ENCODE measurements around the gene MIF4GD. TPM values are rescaled to one million over a fixed set of nuclear protein-coding genes. Genes with fewer than 3 reads are reported as not detected.

The MIF4GD gene
- total and polyA plus RNA-seq, 9 of the 15 experiments (the other 6 are each of a cell fraction or from before 2014, with no cell fraction given) = 11.8 to 63.8 (median 28.1) TPM

DNA sequence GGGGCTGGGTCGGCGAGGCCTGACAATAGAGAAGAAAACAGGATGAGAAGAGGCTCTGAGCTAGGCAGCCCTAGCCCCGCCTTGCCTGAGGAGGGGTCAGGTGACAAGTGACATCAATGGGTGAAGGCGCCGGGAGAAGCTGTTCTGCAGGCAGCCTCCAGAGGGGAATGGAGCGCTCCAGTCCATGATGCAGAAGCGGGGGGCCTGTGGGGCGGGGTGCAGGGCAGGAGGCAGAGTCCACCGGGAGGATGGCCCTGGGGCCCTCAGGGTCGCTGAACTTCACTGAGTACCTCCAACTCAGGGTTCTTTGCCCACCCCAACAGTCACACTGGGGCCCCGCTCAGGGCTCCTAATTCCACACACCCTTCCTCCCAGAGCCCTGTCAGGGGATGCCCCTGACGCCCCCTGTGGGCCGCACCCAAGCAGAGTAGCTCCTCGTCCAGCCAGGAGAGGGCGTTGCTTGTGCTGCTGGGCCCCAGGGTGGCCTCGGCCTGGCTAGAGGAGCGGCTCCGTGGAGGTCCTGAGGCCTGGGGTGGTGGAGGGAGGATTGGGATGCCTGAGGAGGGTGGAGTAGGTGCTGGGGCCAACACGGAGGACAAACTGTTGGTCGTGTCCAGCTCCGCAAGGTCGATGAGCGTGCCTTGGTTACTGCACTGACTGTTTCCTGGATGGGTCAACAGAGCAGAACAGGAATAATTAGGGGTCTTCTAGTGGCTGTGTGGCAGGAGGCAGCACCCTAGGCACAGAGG is 30.5 kb downstream of the MIF4GD start (continued):
- TF ChIP-seq, protein P1, sequence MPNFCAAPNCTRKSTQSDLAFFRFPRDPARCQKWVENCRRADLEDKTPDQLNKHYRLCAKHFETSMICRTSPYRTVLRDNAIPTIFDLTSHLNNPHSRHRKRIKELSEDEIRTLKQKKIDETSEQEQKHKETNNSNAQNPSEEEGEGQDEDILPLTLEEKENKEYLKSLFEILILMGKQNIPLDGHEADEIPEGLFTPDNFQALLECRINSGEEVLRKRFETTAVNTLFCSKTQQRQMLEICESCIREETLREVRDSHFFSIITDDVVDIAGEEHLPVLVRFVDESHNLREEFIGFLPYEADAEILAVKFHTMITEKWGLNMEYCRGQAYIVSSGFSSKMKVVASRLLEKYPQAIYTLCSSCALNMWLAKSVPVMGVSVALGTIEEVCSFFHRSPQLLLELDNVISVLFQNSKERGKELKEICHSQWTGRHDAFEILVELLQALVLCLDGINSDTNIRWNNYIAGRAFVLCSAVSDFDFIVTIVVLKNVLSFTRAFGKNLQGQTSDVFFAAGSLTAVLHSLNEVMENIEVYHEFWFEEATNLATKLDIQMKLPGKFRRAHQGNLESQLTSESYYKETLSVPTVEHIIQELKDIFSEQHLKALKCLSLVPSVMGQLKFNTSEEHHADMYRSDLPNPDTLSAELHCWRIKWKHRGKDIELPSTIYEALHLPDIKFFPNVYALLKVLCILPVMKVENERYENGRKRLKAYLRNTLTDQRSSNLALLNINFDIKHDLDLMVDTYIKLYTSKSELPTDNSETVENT (CRISPR knock-in tag; IDR thresholded peaks at IDR 0.05) = no peak
- TF ChIP-seq KDM1A (IDR thresholded peaks at IDR 0.05) = no peak
- no peak for TF ChIP-seq BMI1 (IDR thresholded peaks at IDR 0.05; ENCODE audit: low read length)
- no peak for TF ChIP-seq ZNF77 (CRISPR knock-in tag; IDR thresholded peaks at IDR 0.05)
- TF ChIP-seq PCBP1 (IDR thresholded peaks at IDR 0.05; ENCODE audit: low read depth, low read length, poor library complexity, severe bottlenecking) = no peak
- no peak for TF ChIP-seq ZNF780A (CRISPR knock-in tag; IDR thresholded peaks at IDR 0.05)
- no peak for TF ChIP-seq HNRNPUL1 (IDR thresholded peaks at IDR 0.05; ENCODE audit: low read length)
- no peak for TF ChIP-seq ZFP1 (CRISPR knock-in tag; IDR thresholded peaks at IDR 0.05)
- peak; percentile 86 for TF ChIP-seq ATF7 (IDR thresholded peaks at IDR 0.05)
- TF ChIP-seq, protein P2, sequence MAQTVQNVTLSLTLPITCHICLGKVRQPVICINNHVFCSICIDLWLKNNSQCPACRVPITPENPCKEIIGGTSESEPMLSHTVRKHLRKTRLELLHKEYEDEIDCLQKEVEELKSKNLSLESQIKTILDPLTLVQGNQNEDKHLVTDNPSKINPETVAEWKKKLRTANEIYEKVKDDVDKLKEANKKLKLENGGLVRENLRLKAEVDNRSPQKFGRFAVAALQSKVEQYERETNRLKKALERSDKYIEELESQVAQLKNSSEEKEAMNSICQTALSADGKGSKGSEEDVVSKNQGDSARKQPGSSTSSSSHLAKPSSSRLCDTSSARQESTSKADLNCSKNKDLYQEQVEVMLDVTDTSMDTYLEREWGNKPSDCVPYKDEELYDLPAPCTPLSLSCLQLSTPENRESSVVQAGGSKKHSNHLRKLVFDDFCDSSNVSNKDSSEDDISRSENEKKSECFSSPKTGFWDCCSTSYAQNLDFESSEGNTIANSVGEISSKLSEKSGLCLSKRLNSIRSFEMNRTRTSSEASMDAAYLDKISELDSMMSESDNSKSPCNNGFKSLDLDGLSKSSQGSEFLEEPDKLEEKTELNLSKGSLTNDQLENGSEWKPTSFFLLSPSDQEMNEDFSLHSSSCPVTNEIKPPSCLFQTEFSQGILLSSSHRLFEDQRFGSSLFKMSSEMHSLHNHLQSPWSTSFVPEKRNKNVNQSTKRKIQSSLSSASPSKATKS (CRISPR knock-in tag; IDR thresholded peaks at IDR 0.05) = no peak
- no peak for TF ChIP-seq ZNF57 (CRISPR knock-in tag; IDR thresholded peaks at IDR 0.05)
- TF ChIP-seq MEF2D (tag; conservative IDR thresholded peaks at IDR 0.05; ENCODE audit: low read depth) = no peak
- no peak for TF ChIP-seq C11orf30 (IDR thresholded peaks at IDR 0.05; ENCODE audit: low read depth)
- TF ChIP-seq NFRKB (IDR thresholded peaks at IDR 0.05; ENCODE audit: low read depth) = no peak
- no peak for TF ChIP-seq ZNF699 (CRISPR knock-in tag; IDR thresholded peaks at IDR 0.05; ENCODE audit: insufficient replicate concordance)
- TF ChIP-seq MAZ (CRISPR knock-in tag; conservative IDR thresholded peaks at IDR 0.05 in 1 of 2, IDR thresholded peaks at IDR 0.05 in 1 of 2) = peak; percentile 61 to 82; a peak in 3 of 4 replicates
- TF ChIP-seq FOSL1 (tag; conservative IDR thresholded peaks at IDR 0.05) = no peak
- TF ChIP-seq, protein P3, sequence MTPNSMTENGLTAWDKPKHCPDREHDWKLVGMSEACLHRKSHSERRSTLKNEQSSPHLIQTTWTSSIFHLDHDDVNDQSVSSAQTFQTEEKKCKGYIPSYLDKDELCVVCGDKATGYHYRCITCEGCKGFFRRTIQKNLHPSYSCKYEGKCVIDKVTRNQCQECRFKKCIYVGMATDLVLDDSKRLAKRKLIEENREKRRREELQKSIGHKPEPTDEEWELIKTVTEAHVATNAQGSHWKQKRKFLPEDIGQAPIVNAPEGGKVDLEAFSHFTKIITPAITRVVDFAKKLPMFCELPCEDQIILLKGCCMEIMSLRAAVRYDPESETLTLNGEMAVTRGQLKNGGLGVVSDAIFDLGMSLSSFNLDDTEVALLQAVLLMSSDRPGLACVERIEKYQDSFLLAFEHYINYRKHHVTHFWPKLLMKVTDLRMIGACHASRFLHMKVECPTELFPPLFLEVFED (CRISPR knock-in tag; conservative IDR thresholded peaks at IDR 0.05) = no peak
- no peak for TF ChIP-seq ZNF24 (IDR thresholded peaks at IDR 0.05)
- 0 out of 2 replicates have a peak, but pooled peaks have one; percentile 34 for TF ChIP-seq SMARCA4 (IDR thresholded peaks at IDR 0.05)
- no peak for TF ChIP-seq BDP1 (IDR thresholded peaks at IDR 0.05; ENCODE audit: insufficient read depth, insufficient read length)
- TF ChIP-seq, protein P4, sequence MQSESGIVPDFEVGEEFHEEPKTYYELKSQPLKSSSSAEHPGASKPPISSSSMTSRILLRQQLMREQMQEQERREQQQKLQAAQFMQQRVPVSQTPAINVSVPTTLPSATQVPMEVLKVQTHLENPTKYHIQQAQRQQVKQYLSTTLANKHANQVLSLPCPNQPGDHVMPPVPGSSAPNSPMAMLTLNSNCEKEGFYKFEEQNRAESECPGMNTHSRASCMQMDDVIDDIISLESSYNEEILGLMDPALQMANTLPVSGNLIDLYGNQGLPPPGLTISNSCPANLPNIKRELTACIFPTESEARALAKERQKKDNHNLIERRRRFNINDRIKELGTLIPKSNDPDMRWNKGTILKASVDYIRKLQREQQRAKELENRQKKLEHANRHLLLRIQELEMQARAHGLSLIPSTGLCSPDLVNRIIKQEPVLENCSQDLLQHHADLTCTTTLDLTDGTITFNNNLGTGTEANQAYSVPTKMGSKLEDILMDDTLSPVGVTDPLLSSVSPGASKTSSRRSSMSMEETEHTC (IDR thresholded peaks at IDR 0.05) = no peak; the same call in 1 of the 2 replicates
- TF ChIP-seq RUNX1 (IDR thresholded peaks at IDR 0.05; ENCODE audit: low read depth) = no peak
- peak; percentile 67 for TF ChIP-seq POLR2G (IDR thresholded peaks at IDR 0.05; ENCODE audit: low read depth, low read length)

Measured in K562 (cell line).